Measurements from ENCODE around the gene RBM44.

GRCh38 chr2:237830522-237830921, 31.9 kb downstream of the RBM44 start:
- TF ChIP-seq EZH2 (IDR thresholded peaks at IDR 0.05) (no peak), POLR2AphosphoS5 (IDR thresholded peaks at IDR 0.05; ENCODE audit: borderline replicate concordance, low read depth, low read length) (no peak)
